ENCODE results near the gene DEFB128.

The DEFB128 gene

DNA sequence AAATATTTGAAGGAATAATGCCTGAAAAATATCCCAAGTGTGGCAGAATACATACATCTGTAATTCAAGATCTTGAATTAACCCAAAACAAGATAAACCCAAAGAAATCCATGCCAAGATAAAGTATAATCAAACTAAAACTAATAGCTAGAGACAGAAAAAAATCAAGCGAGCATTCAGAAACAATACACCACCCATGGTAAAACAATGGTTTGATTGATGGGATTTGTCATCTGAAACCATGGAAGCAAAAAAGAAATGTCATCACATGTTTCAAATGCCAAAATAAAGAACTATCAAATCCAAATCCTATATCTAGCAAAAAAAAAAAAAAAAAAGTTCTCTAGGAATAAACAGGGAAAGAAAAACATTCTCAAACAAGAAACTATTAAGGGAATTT, 37.4 kb downstream of the DEFB128 start:
- no peak for DNase-seq (ENCODE audit: low spot score)

DNA sequence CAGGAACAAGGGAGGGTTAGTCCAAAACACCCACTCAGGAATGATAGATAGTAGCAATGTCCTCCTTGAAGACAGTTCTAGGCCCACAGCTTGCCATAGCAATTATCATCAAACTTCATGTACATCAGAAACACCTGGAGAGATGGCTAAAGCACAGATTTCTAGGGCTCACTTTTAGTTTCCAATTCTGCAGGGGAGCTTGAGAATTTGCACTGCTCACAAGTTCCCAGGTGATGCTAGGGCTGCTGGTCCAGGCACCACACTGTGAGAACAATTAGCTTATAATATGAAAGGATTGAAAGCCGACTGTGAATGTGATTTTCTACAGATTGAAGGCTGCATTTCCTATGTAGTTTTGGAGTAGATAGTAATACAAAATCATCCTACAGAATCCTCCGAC, 43.6 kb downstream of the DEFB128 start:
- no peak for DNase-seq (ENCODE audit: low spot score)

DNA sequence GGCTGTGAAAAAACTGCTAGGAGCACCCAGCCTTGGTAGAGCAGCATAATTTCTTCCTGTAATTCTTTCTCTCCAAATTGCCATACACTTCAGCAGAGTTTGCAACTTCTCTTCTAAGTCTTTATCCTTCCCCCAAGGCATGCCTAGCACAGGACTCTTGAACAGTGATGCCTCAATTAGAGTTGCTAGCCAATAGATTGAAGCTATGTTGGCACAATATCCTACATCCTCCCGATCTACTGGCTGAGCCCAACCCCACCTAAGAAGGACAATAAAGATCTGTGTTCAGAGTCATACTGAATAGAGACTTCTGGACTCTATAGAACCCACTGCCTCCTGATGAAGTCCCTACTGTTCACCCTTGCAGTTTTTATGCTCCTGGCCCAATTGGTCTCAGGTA, 47.2 kb downstream of the DEFB128 start, which contains the start of gene DEFB126:
TSS of gene DEFB126 (plus strand) at position 301 of the 400 bp plus-strand sequence. CDS start at position 340, 39 bp downstream.
- no peak for DNase-seq (ENCODE audit: low spot score)
